ENCODE data around the gene NOP14. TPM values are rescaled to one million over a fixed set of nuclear protein-coding genes. Genes with fewer than 3 reads are reported as not detected.
"Not testable (repeated sequence)": the region's sequence is repeated elsewhere in the genome, so short reads cannot be mapped to it uniquely, and the experiment has no call there.

Gene NOP14
- polyA plus RNA-seq, 1 of the 3 experiments (the other 2 are of a cell fraction) = 9.8 TPM

GRCh38 chr4:2961421-2961810, 1.8 kb downstream of the NOP14 start:
- 41% methylated on average over 8 of the region's 8 CpGs for WGBS (ENCODE audit: low lambda C conversion rate)
- H2AFZ ChIP-seq (ENCODE audit: low read depth) = no peak overlapping the region
- peak; percentile 13; the same call in 1 of the 2 replicates for TF ChIP-seq MXI1 (IDR thresholded peaks at IDR 0.05; ENCODE audit: low read depth, low read length)
- TF ChIP-seq ELF1 (IDR thresholded peaks at IDR 0.05) = no peak
- H3K4me2 ChIP-seq = peak overlapping the region; percentile 91
- H3K27me3 ChIP-seq (ENCODE audit: insufficient read depth) = no peaks in the 10 kb centered on the region
- H3K36me3 ChIP-seq (replicated peaks in 1 of 2; ENCODE audit: control insufficient read depth in 1 of 2, insufficient read depth in 2 of 2, low read length in 1 of 2) = peaks cover 12 to 22% of the 10 kb centered on the region in 2 experiments
- ChIA-PET POLR2A (interaction anchor here (1.8 kb wide), 1 partner anchor 143 kb away, joined by 5 read pairs; no protein-coding TSS in a partner anchor), CTCF (interaction anchor here (0.9 to 2.0 kb wide), 3 partner anchors 9 to 14 kb away, joined by 4 to 7 read pairs (median 5); no protein-coding TSS in a partner anchor)
- peaks cover 26% of the 10 kb centered on the region for H4K20me1 ChIP-seq (ENCODE audit: insufficient read depth)
- no peaks in the 10 kb centered on the region for H3K9me3 ChIP-seq
- H3K9ac ChIP-seq = 0 out of 2 replicates have a peak overlapping the region, but pooled peaks have one; percentile 17
- peak overlapping the region; percentile 91 to 92 for H3K4me3 ChIP-seq (ENCODE audit: low read depth in 2 of 2, low read length in 1 of 2)
- H3K27ac ChIP-seq (ENCODE audit: low read depth in 2 of 2, low read length in 1 of 2) = peak overlapping the region in 1 of 2 experiments; percentile 6; a peak in 1 of 4 replicates
- peaks cover 4% of the 10 kb centered on the region for H3F3A ChIP-seq (replicated peaks; ENCODE audit: insufficient read depth)
- peak; percentile 44 for DNase-seq
- peaks cover 4 to 17% of the 10 kb centered on the region in 2 experiments; a peak in 2 of 4 replicates for H3K4me1 ChIP-seq (ENCODE audit: control insufficient read depth in 1 of 2, insufficient read depth in 2 of 2, low read depth in 1 of 2, low read length in 1 of 2)
- peaks cover 57% of the 10 kb centered on the region for H3K79me2 ChIP-seq (ENCODE audit: insufficient read depth)
- H3K9me2 ChIP-seq = no peaks in the 10 kb centered on the region

DNA sequence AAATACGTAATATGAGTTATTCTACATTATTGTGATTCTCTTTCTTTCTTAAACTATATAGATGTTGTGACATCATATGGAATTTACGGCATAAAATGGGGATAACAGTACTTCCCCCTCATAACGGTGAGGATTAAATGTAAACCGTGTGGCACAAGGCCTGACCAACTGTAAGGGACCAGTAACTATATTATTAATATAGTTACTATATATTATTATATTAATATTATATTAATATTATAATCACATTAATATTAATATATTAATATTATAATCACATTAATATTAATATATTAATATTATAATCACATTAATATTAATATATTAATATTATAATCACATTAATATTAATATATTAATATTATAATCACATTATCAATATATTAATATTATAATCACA, 2.8 kb downstream of the NOP14 start:
- H3K4me2 ChIP-seq; CTCF ChIA-PET; H3K9ac ChIP-seq; POLR2A ChIA-PET; H3K27me3 ChIP-seq (ENCODE audit: insufficient read depth); H2AFZ ChIP-seq (ENCODE audit: low read depth); H3K27ac ChIP-seq (ENCODE audit: low read depth in 2 of 2, low read length in 1 of 2); H3K9me3 ChIP-seq; DNase-seq; H3K9me2 ChIP-seq; H3K4me3 ChIP-seq (ENCODE audit: low read depth in 2 of 2, low read length in 1 of 2): not testable (repeated sequence)
- Histone ChIP-seq H4K20me1 (ENCODE audit: insufficient read depth) (peaks cover 29% of the 10 kb centered on the region), H3K36me3 (replicated peaks in 1 of 2; ENCODE audit: control insufficient read depth in 1 of 2, insufficient read depth in 2 of 2, low read length in 1 of 2) (peaks cover 21 to 32% of the 10 kb centered on the region in 2 experiments), H3F3A (replicated peaks; ENCODE audit: insufficient read depth) (peaks cover 14% of the 10 kb centered on the region), H3K4me1 (ENCODE audit: control insufficient read depth in 1 of 2, insufficient read depth in 2 of 2, low read depth in 1 of 2, low read length in 1 of 2) (peaks cover 4 to 17% of the 10 kb centered on the region in 2 experiments; a peak in 2 of 4 replicates), H3K79me2 (ENCODE audit: insufficient read depth) (peaks cover 57% of the 10 kb centered on the region)
- 81% methylated on average over 4 of the region's 4 CpGs for WGBS (ENCODE audit: low lambda C conversion rate)

DNA sequence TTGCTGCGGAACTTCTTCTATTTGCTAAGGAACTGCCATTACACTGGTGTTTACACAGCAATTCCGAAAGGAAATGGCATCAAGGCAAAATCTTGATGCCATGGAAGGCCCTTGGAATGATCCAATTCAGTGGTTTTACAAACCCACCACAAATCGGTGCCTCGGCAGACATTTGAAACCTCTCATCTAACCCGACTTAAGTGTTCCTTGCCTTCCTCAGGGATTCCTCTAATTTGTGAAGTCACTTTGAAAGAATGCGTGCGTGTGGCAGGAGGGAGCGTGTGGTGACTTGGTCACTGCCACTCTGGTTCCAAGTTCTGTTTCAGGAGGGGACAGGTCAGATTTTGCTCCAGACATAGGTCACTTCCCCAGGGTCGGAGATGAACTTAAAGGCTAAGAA, 4.8 kb downstream of the NOP14 start:
- Histone ChIP-seq H3K4me1 (ENCODE audit: control insufficient read depth in 1 of 2, insufficient read depth in 2 of 2, low read depth in 1 of 2, low read length in 1 of 2) (peaks cover 4 to 12% of the 10 kb centered on the region in 2 experiments; a peak in 2 of 4 replicates), H4K20me1 (ENCODE audit: insufficient read depth) (peaks cover 30% of the 10 kb centered on the region), H3K79me2 (ENCODE audit: insufficient read depth) (peaks cover 57% of the 10 kb centered on the region), H3K4me2 (no peak overlapping the region), H3K9me3 (no peaks in the 10 kb centered on the region), H3K36me3 (replicated peaks in 1 of 2; ENCODE audit: control insufficient read depth in 1 of 2, insufficient read depth in 2 of 2, low read length in 1 of 2) (peaks cover 22 to 45% of the 10 kb centered on the region in 2 experiments), H3K9ac (no peak overlapping the region), H3K4me3 (ENCODE audit: low read depth in 2 of 2, low read length in 1 of 2) (no peak overlapping the region), H3K27ac (ENCODE audit: low read depth in 2 of 2, low read length in 1 of 2) (no peak overlapping the region), H3K9me2 (no peaks in the 10 kb centered on the region), H3F3A (replicated peaks; ENCODE audit: insufficient read depth) (peaks cover 19% of the 10 kb centered on the region), H2AFZ (ENCODE audit: low read depth) (no peak overlapping the region), H3K27me3 (ENCODE audit: insufficient read depth) (no peaks in the 10 kb centered on the region)
- WGBS (ENCODE audit: low lambda C conversion rate) = 85% methylated on average over 9 of the region's 9 CpGs
- ChIA-PET POLR2A (no interaction called here), CTCF (no interaction called here)
- DNase-seq = no peak
- TF ChIP-seq RAD21 (IDR thresholded peaks at IDR 0.05; ENCODE audit: low read length) (no peak), USF2 (IDR thresholded peaks at IDR 0.05; ENCODE audit: borderline replicate concordance, low read depth, low read length) (no peak), TEAD4 (IDR thresholded peaks at IDR 0.05; ENCODE audit: borderline replicate concordance, insufficient read depth) (no peak), EP300 (IDR thresholded peaks at IDR 0.05; ENCODE audit: borderline replicate concordance in 1 of 2, low read depth in 1 of 2, low read length in 1 of 2) (no peak), USF1 (IDR thresholded peaks at IDR 0.05; ENCODE audit: borderline replicate concordance, low read depth) (no peak), TAF1 (IDR thresholded peaks at IDR 0.05; ENCODE audit: borderline replicate concordance, low read depth, low read length) (no peak), EZH2phosphoT487 (IDR thresholded peaks at IDR 0.05; ENCODE audit: borderline replicate concordance, low read depth) (no peak), YY1 (IDR thresholded peaks at IDR 0.05; ENCODE audit: low read depth) (no peak), RCOR1 (IDR thresholded peaks at IDR 0.05; ENCODE audit: low read length) (no peak)
- TF ChIP-seq, protein P1, sequence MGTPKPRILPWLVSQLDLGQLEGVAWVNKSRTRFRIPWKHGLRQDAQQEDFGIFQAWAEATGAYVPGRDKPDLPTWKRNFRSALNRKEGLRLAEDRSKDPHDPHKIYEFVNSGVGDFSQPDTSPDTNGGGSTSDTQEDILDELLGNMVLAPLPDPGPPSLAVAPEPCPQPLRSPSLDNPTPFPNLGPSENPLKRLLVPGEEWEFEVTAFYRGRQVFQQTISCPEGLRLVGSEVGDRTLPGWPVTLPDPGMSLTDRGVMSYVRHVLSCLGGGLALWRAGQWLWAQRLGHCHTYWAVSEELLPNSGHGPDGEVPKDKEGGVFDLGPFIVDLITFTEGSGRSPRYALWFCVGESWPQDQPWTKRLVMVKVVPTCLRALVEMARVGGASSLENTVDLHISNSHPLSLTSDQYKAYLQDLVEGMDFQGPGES (IDR thresholded peaks at IDR 0.05; ENCODE audit: low read depth, low read length) = no peak

Data from SK-N-SH (cell line).